ENCODE measurements around the gene WDR59.
A peak's percentile ranks its signal among the peaks of the same experiment; 100 is the strongest.
"Not testable (repeated sequence)": the region's sequence is repeated elsewhere in the genome, so short reads cannot be mapped to it uniquely, and the experiment has no call there.

The WDR59 gene
- total RNA-seq: 60.0 to 63.0 reads per million in 2 donors

GRCh38 chr16:74984529-74985296 lies at the start of gene WDR59:
TSS of gene WDR59 (minus strand) at chr16:74985123. CDS start at chr16:74985017, 106 bp downstream.
- peak; percentile 97 for DNase-seq

DNA sequence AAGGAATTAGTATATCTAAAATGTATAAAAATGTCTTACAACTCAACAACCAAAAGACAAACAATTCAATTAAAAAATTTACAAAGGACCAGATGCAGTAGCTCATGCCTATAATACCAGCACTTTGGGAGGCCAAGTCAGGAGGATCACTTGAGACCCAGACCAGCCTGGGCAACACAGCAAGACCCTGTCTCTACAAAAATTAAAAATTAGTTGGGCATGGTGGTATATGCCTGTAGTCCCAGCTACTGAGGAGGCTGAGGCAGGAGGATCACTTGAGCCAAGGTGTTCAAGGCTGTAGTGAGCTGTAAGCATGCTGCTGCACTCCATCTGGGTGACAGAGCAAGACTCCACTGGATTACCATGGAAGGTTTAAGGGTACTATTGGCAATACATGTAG lies 47.7 kb upstream of the WDR59 start:
- no peak for DNase-seq

- no peak for DNase-seq
Measured at GRCh38 chr16:75029854-75030253, 44.9 kb upstream of the WDR59 start.

DNA sequence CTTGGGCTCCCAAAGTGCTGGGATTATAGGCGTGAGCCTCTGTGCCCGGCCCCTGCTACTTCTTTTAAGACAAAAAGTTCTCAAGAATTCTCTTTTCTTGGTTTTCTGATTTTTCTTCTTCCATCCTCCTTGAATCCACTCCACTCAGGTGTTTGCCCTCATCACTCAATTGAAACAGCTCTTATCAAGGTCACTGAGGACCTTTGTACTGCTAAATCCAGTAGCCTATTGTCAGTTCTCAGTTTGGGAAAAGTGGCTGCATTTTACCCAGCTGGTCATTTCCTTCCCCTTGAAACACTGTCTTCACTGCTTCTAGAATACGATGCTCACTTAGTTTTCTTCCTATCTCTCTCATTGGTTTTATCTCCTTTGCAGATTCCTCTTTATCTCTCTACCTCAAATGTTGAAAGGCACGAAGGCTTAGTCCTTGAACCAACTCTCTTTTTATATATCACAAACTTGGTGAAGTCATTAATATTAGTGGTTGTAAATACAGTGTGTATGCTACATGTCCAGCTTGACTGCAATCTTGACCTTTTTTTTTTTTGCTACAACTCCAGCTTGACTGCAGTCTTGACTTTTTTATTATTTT lies 43.7 kb upstream of the WDR59 start:
- DNase-seq: no peak

DNA sequence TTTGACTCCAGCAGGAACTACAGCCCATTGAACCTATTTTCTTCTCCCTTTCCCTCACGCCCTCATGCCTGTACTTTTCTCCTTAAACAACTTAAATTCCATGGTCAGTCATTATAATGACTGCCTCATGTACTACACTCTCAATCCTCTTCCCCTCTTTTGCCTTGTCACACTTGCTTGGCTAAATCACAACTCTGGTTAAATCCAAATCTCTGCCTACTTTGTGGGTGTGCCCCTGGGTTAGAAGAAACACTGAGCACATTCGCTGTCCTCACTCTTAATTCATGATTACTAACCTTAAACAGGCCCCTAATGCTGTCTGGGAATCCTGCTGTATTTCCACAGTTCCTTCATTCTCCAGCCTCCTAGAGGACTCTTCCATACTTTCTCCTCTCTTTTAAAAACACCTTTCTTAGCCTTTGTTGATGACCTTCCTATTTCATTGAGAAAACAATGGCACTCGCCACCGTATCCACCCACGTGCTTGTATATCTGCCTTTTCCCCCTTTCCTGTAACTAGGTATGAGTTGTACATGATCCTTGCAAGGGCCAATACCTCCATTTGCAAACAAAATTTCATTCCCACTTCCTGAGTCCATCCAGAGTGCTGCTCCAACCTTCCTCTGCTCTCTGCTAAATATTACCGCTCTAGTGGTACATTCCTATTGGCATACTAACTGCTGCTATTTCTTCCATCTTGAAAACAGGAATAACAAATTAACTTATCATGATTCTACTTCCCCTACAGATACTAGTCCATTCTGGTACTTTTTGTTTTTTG lies 42.8 kb upstream of the WDR59 start:
- no peak for DNase-seq

GRCh38 chr16:75026892-75027391 lies 42.0 kb upstream of the WDR59 start:
- no peak for DNase-seq

DNA sequence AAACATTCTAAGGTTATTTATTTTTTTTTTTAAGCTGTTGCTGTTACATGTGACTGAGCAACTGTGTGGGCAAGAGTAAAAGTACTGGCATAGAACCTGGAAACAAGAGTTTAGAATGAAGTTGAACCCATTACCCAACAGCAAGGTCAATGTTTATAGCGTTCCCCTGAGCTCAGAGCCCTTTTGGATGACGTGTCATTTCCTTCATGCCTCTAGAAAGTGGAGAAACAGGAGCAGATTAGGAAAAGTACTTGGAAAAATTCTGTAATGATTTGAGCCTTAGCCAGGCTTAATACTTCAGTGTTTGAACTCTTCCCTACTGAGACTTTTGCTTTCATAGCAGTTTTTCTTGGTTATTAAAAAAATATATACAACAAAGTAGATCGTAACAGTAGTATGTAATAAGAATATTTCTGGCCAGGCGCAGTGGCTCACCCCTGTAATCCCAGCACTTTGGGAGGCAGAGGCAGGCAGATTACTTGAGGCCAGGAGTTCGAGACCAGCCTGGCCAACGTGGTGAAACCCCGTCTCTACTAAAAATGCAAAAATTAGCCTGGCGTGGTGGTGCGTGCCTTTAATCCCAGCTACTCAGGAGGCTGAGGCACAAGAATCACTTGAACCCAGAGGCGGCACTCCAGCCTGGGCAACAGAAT lies 41.4 kb upstream of the WDR59 start:
- not testable (repeated sequence) for DNase-seq

DNA sequence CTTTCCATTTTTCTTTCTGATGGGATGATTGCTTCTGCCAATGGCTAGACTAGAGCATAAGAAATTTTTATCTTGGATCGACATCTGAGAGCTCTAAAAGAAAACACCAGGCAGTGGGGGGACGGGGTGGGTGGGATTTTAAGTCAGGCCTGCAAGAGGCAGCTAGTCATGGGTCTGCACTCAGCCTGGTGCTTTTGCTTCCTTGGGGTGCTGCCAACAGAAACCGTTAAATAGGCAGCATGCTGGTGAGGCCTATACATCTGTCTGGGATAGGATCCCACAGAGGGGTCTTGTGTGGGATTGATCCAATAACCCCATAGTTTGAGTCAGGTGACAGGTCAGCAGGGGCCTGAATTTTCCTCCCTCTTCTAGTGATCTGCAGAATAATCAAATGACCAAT lies 40.8 kb upstream of the WDR59 start:
- DNase-seq: no peak

GRCh38 chr16:75024594-75024993 lies 39.7 kb upstream of the WDR59 start:
- DNase-seq: no peak

GRCh38 chr16:75024182-75024581 lies 39.3 kb upstream of the WDR59 start:
- DNase-seq: no peak

- DNase-seq: no peak
Measured at GRCh38 chr16:75023009-75023408, 38.1 kb upstream of the WDR59 start.

GRCh38 chr16:75022567-75022966 lies 37.6 kb upstream of the WDR59 start:
- no peak for DNase-seq

DNA sequence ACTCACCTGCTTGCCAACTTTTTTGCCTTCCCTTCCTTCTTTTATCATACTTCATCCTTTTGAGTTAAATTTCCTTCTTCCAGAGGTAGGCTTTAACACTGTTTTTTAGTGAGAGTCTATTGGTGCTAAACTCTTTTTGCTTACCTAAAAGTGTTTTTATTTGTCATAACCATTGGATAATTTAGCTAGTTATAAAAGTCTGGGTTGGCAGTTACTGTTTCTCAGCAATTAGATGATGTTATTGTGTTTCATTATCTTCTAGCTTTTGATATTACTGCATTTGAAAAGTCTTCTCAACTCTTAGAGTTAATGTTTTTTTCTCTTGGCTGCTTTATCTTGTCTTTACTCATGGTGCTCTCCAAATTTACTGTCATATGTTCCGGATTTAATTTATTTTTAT lies 36.5 kb upstream of the WDR59 start:
- no peak for DNase-seq

DNA sequence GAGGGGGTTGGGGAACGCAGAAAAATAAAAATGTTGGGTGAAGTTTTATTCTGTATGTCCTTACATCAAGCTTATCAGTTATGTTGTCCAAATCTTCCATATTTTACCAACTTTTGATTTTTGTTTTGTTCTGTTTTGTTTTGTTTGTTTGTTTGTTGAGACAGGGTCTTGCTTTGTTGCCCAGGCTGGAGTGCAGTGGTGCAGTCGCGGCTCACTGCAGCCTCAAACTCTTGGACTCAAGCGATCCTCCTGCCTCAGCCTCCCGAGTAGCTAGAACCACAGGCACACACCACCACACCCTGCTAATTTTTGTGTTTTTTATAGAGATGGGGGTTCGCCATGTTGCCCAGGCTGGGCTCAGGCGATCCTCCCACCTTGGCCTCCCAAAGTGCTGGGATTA lies 34.7 kb upstream of the WDR59 start:
- no peak for DNase-seq

- no peak for DNase-seq
Measured at GRCh38 chr16:75019007-75019406, 34.1 kb upstream of the WDR59 start.

DNA sequence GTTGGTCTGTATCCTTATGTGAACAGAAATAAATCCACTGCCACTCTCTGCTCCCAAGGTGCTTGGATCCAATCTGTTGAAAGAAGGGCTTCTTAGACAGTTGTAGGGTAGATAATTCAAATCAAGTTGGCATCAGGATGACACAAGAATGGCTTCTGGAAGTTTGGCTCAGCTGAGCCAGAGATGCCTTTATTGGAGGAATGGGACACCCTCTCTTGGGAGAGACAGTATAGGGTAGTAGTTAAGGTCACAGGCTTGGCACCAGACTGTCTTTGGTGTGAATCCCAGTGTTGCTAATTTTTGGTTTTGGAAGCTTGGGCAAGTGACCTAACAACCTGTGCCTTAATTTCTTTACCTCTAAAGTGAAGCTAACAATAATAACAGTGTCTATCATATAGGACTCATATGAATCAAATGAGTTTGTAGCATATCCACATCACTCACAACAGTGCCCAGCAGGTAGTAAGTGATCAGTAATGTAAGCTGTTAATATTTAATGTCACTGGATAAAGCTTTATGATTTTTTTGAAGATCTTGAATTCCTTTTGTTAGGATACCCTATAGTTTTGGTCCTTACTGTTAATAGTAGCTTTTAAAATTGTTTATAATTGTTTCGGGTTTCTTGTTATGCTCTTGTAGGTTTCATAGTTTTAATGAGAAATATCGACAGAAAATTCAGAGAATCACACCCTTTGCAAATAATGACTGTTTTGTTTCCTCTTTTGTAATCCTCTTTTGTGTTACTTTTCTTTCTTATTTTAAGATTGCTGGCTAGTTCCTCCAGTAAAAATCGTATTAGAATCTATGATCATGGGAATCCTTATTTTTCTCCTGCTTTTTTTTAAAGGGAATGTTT lies 33.0 kb upstream of the WDR59 start:
- DNase-seq: no peak

DNA sequence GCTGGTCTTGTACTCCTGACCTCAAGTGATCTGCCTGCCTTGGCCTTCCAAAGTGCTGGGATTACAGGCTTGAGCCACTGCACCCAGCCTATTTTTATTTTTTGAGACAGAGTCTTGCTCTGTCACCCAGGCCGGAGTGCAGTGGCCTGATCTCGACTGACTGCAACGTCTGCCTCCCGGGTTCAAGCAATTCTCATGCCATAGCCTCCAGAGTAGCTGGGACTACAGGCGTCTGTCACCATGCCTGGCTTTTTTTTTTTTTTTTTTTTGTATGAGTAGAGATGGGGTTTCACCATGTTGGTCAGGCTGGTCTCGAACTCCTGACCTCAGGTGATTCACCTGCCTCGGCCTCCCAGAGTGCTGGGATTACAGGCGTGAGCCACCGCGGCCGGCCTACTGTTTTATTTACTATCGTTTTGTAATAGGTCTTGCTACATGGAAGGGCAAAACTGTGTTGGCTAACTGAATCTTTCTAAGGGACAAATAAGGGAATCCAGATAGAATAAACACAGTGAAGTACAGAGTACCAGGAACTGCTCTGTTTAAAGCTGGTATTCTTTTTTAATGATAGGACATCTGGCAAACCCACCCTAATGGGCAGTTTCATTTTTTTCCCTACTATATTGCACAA lies 31.6 kb upstream of the WDR59 start:
- DNase-seq: not testable (repeated sequence)

DNA sequence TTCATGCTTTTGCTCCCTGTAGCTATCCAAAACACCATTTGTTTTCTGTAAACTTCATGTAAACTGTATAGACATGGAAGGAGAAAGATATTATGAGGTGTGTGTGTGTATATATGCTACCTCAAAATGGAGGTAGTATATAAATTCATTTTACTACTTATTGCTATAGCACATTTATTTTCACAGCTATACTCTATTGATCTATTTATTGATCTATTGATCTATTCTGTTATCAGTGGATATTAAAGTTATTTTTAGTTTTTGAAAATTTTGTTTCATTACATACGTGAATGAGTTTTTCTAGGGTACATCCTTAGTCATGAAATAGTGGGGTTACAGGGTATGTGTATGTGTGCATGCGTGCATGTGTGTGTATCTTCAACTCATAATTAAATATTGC lies 29.4 kb upstream of the WDR59 start:
- DNase-seq: no peak

GRCh38 chr16:75013123-75013522 lies 28.2 kb upstream of the WDR59 start:
- not testable (repeated sequence) for DNase-seq

- no peak for DNase-seq
Measured at GRCh38 chr16:75012380-75013081, 27.6 kb upstream of the WDR59 start.

Data from T-helper 9 cell (primary cell).